ENCODE results near the gene TKFC. TPM values are rescaled to one million over a fixed set of nuclear protein-coding genes. Genes with fewer than 3 reads are reported as not detected.
A peak's percentile ranks its signal among the peaks of the same experiment; 100 is the strongest.

Gene TKFC
- total RNA-seq, 1 experiment from 2014 or later: 79.6 TPM

GRCh38 chr11:61390161-61390560 is 57.1 kb downstream of the TKFC start:
- Histone ChIP-seq H3K27ac (ENCODE audit: low read length) (no peak overlapping the region), H3K9me3 (ENCODE audit: control insufficient read depth, insufficient read depth, low read depth, low read length) (0 out of 2 replicates have a peak, but pooled peaks cover 3% of the 10 kb centered on the region), H3K4me1 (ENCODE audit: control insufficient read depth, insufficient read depth, low read length) (peaks cover 10% of the 10 kb centered on the region), H3K27me3 (ENCODE audit: control insufficient read depth, insufficient read depth, low read length) (no peaks in the 10 kb centered on the region), H3K4me3 (ENCODE audit: low read depth in 2 of 2, low read length in 2 of 2) (no peak overlapping the region), H3K36me3 (ENCODE audit: control insufficient read depth, insufficient read depth, low read length) (no peaks in the 10 kb centered on the region; the same call in 1 of the 2 replicates)
- DNase-seq (ENCODE audit: low read depth, low spot score) (no peak), ATAC-seq (no peak)
- intact Hi-C loops (cut with micrococcal nuclease; ENCODE audit: unreplicated experiment) (no loop called here), in situ Hi-C loops (cut with HindIII; ENCODE audit: low pct_unique_long_range_greater_than_20kb, low sequenced_read_pairs) (no loop called here)
- BruUV-seq (replicated peaks): no TSS peak
- CTCF ChIA-PET: no interaction called here
- POLR2A ChIA-PET: no interaction called here
- TF ChIP-seq REST (IDR thresholded peaks at IDR 0.05; ENCODE audit: insufficient read depth in 1 of 2, low read depth in 2 of 2, low read length in 1 of 2) (no peak), POLR2AphosphoS5 (IDR thresholded peaks at IDR 0.05; ENCODE audit: low read depth, low read length) (no peak), SIN3A (IDR thresholded peaks at IDR 0.05; ENCODE audit: borderline replicate concordance, insufficient read depth, low read depth, low read length) (no peak), TCF7L2 (IDR thresholded peaks at IDR 0.05; ENCODE audit: low read depth, low read length) (no peak), CTCF (IDR thresholded peaks at IDR 0.05) (no peak)

- CTCF ChIA-PET: interaction anchor here (1.6 to 1.7 kb wide), 2 partner anchors 42 to 57 kb away, joined by 4 to 9 read pairs; no protein-coding TSS in a partner anchor
- ATAC-seq: peak; percentile 63
- no peak for DNase-seq (ENCODE audit: low read depth, low spot score)
- H3K27me3 ChIP-seq (ENCODE audit: control insufficient read depth, insufficient read depth, low read length): no peaks in the 10 kb centered on the region
- H3K9me3 ChIP-seq (ENCODE audit: control insufficient read depth, insufficient read depth, low read depth, low read length): 0 out of 2 replicates have a peak, but pooled peaks cover 3% of the 10 kb centered on the region
- H3K4me3 ChIP-seq (ENCODE audit: low read depth in 2 of 2, low read length in 2 of 2): peak overlapping the region; percentile 67 to 86
- BruUV-seq (replicated peaks): no TSS peak
- in situ Hi-C loops (cut with HindIII; ENCODE audit: low pct_unique_long_range_greater_than_20kb, low sequenced_read_pairs) (no loop called here), intact Hi-C loops (cut with micrococcal nuclease; ENCODE audit: unreplicated experiment) (no loop called here)
- H3K27ac ChIP-seq (ENCODE audit: low read length): peak overlapping the region; percentile 91
- TF ChIP-seq POLR2AphosphoS5 (IDR thresholded peaks at IDR 0.05; ENCODE audit: low read depth, low read length) (no peak), CTCF (IDR thresholded peaks at IDR 0.05) (peak; percentile 33; the same call in 1 of the 2 replicates)
- POLR2A ChIA-PET: interaction anchor here (0.6 to 1.0 kb wide), 2 partner anchors 31 to 485 kb away, joined by 3 read pairs; partner anchors contain the start of genes CYB561A3 and TMEM138
- H3K4me1 ChIP-seq (ENCODE audit: control insufficient read depth, insufficient read depth, low read length): peaks cover 10% of the 10 kb centered on the region
- no peaks in the 10 kb centered on the region; the same call in 1 of the 2 replicates for H3K36me3 ChIP-seq (ENCODE audit: control insufficient read depth, insufficient read depth, low read length)
Observed at GRCh38 chr11:61392981-61393595, 60.1 kb downstream of the TKFC start.

Other genes starting within 250 kb of the TKFC start
- gene CD5, start 230.7 kb upstream of the TKFC start, total RNA-seq (2021; ENCODE audit: unreplicated experiment): 0.28 TPM
- 24.0 TPM for gene VPS37C, start 171.8 kb upstream of the TKFC start, total RNA-seq (2021; ENCODE audit: unreplicated experiment)
- gene PGA3, start 129.7 kb upstream of the TKFC start, total RNA-seq (2021; ENCODE audit: unreplicated experiment): not detected
- not detected for gene PGA4, start 110.9 kb upstream of the TKFC start, total RNA-seq (2021; ENCODE audit: unreplicated experiment)
- gene PGA5, start 92.1 kb upstream of the TKFC start, total RNA-seq (2021; ENCODE audit: unreplicated experiment): not detected
- gene VWCE, start 37.9 kb upstream of the TKFC start, total RNA-seq (2021; ENCODE audit: unreplicated experiment): 0.51 TPM
- gene DDB1, start 123 bp upstream of the TKFC start, total RNA-seq (2021; ENCODE audit: unreplicated experiment): 217 TPM
- gene CYB561A3, start 28.7 kb downstream of the TKFC start, total RNA-seq (2021; ENCODE audit: unreplicated experiment): 80.3 TPM
- gene TMEM138, start 29.1 kb downstream of the TKFC start, total RNA-seq (2021; ENCODE audit: unreplicated experiment): 86.6 TPM
- gene TMEM216, start 59.4 kb downstream of the TKFC start, total RNA-seq (2021; ENCODE audit: unreplicated experiment): 11.7 TPM
- 96.1 TPM for gene CPSF7, start 96.7 kb downstream of the TKFC start, total RNA-seq (2021; ENCODE audit: unreplicated experiment)
- gene SDHAF2, start 96.9 kb downstream of the TKFC start, total RNA-seq (2021; ENCODE audit: unreplicated experiment): 43.2 TPM
- 0.23 TPM for gene LRRC10B, start 175.5 kb downstream of the TKFC start, total RNA-seq (2021; ENCODE audit: unreplicated experiment)
- gene SYT7, start 247.8 kb downstream of the TKFC start, total RNA-seq (2021; ENCODE audit: unreplicated experiment): 2.5 TPM